ENCODE data around the gene KDM2B.
"Not testable (repeated sequence)": the region's sequence is repeated elsewhere in the genome, so short reads cannot be mapped to it uniquely, and the experiment has no call there.

Gene KDM2B

DNA sequence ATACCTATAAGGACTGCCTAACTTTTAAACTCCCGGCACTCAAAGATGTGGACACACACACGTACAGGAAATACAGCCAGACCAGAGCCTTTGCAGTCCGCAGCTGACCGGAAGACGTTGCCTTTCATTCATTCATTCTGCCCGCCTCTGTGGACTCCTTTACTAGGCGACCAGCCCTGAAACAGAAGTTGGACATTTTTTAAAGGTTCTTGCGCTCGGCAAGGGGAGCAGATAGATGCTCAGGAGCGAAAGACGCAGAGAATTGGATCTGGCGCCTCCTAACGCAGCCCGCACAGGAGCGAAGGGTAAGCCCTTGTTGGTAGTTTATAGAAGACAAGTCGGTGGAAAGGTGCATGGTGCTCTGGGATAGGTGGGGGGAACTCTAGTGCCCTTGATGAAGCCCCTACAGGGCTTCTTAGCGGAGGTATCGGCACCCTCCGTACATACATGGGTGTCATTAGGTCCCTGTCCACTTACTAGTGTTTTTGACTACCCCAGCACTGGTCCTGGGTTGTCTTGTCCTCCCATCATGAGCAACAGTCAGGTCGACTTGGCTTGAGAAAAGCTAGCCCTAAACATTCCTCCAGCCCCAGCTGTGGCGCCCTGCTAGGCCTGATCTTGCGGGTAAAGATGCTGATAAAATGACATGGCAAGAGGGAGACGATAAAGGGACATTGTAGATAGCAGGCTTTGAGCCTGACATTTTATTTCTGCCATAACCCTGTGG lies at the start of gene KDM2B:
KDM2B (minus strand) TSS at position 65 of the 727 bp plus-strand sequence. CDS start 112 bp downstream, outside the sequence.
- peak; percentile 83 for DNase-seq

DNA sequence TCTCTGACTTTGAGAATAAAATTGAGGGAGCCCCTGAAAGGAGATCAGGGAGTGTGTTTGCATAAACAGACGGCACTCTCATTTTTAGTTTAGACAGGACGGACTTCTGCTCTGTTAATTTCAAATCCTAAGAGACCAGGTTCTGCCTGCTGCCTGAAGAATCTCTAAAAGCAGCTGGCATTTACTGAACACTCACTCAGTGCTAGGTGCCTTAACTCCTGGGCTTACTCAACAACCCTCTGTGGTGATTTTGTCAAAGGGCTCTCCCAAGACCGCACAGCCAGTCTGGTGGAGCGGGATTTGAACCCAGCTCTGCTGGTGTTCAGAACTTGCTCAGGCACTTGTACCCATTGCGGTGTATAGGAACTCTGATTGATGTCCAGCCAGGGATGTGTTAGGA lies 47.7 kb upstream of the KDM2B start:
- no peak for DNase-seq

DNA sequence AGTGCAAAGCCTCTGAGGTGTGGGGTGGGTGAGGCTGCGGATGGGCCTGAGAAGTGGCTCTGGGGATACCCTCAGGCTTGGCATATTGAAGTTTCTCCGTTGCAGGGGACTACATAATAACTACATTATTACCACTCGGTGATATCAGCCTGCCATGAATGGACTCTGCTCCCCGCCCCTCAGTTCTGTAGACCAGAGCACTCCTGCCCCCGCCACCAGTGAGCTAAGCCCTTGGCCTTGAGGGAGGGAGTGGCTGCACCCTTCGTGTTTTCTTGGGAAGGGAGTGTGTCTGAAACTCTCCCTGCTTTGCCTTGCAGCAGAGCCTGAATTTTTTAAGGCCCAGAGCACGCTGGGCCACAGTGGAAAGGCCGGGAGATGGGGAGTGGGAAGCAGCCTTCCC lies 47.2 kb upstream of the KDM2B start:
- no peak for DNase-seq

DNA sequence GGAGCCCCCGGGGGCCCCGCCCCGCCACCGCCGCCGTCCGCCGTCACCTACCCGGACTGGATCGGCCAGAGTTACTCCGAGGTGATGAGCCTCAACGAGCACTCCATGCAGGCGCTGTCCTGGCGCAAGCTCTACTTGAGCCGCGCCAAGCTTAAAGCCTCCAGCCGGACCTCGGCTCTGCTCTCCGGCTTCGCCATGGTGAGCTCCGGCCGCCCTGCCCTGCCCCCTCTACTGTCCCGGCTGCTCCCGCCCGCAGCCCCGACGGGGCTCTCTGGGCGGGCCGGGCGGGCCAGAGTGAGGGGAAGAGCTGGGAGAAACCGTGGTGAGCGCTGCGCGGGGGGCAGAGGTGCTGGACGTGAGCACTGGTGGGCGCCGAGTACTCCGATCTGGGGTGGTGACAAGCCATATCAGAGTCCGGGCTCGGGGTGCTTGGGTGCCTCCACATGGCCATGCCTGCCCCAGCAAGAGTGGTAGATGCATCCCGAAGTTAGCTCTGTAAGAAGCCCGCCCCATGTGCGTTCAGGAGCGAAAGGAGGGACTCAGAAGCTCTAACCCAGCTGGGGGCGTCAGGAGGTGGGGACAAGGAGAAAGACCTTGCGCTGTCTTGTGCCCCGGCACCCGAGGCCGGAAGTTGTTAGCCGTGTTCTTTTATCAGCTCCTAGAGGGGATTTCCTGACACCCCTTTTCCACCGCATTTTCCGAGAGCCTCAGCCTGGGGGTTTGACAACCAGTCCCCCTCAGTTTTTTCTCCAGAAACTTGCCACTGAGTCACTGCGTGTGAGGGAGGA lies 46.2 kb upstream of the KDM2B start:
- peak; percentile 88 for DNase-seq

DNA sequence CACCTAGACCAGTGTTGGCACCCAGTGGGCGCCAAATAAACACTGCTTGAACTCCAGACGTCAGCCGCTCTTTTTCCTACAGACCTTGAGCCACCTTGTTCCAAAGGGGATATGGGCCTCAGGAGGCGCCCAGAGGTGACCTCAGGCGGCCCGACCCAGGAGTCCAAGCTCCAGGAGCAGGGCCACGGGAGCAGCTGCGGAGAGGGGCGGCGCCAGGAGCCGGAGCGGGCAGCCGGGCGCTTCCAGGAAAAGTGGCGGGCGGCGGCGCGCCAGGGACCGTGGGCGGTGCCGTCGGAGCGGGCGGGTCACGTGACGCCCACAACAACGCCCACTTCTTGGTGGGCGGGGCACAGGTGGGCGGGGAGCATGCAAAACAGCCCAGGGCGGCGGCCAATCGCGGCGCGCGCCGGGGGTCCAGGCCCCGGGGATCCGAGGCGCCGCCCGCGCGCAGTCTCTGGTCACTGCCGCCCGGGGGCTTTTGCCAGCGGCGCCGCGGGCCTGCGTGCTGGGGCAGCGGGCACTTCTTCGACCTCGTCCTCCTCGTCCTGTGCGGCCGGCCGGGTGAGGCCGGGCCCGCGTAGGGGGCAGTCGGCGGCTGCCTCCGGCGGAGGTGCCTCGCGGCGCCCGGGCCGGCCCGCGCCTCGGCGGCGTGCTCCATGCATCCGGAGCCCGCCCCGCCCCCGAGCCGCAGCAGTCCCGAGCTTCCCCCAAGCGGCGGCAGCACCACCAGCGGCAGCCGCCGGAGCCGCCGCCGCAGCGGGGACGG lies 45.4 kb upstream of the KDM2B start, which contains the start of gene ORAI1:
ORAI1 (plus strand) TSS at position 444 of the 766 bp plus-strand sequence.
- DNase-seq = peak; percentile 99

DNA sequence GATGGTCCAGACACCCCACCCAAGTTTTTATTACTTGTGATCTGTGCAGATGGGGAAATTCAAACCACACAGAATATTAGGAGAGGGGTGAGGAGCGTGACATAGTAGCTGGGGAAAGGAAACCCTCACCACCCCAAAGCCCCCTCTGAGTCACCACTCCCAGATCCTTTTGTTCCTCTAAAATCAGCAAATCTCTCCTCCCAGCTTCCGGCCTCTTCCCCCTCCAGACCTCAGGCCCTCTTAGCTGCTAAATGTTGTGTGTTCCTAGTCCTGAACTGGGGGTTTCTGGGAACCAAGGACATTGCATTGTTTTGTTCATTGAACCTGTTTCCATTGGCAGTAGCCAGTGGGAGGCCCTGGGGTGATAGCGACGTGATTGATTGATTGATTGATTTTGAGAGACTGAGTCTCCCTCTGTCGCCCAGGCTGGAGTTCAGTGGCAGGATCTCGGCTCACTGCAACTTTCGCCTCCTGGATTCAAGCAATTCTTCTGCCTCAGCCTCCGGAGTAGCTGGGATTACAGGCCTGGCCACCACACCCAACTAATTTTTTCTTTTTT lies 39.6 kb upstream of the KDM2B start:
- DNase-seq = no peak

DNA sequence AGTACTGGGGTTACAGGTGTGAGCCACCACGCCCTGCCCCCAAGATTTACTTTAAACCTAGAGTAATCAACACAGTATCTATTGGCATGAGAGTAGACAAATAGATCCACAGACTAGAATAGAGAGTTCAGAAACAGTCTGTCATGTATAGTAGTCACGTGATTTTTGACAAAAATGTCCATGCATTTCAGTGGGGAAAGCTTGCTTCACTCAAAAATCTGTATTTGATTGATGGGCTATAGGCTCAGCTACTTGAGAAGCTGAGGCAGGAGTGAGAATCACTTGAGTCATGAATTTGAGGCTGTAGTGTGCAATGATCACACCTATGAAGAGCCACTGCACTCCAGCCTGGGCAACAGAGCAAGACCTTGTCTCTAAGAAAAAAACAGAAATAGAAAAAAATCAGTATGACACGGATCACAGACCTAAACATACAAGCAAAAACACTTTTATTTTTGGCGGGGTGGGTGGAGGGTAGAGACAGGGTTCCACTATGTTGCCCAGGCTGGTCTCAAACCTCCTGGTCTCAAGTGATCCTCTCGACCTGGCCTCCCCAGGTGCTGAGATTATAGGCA lies 37.9 kb upstream of the KDM2B start:
- DNase-seq = no peak

DNA sequence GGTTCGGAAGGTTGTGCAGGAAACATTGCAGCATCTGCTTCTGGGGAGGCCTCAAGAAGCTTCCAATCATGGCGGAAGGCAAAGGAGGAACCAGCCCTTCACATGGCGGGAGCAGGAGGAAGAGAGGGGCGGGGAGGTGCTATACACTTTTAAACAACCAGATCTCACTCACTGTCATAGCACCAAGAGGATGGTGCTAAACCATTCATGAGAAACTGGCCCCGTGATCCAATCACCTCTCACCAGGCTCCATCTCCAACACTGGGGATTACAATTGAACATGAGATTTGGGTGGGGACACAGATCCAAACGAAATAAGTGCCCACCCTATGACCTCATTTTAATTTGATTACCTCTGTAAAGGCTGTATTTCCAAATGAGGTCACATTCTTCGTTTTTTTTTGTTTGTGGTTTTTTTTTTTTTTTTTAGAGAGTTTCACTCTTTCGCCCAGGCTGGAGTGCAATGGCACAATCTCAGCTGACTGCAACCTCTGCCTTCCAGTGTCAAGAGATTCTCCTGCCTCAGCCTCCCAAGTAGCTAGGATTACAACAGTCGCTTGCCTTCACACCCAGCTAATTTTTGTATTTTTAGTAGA lies 34.1 kb upstream of the KDM2B start:
- DNase-seq = no peak

DNA sequence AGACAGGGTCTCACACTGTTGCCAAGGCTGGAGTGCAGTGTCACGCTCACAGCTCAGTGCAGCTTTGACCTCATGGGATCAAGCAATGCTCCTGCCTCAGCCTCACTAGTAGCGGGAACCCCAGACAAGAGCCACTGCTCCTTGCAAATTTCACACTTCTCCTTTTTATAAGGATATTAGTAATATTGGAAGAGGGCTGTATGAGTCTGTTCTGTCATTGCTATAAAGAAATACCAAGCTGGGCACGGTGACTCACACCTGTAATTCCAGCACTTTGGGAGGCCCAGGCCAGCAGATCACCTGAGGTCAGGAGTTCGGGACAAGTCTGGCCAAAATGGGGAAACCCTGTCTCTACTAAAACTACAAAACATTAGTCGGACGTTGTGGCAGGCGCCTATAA lies 32.6 kb upstream of the KDM2B start:
- DNase-seq = no peak

DNA sequence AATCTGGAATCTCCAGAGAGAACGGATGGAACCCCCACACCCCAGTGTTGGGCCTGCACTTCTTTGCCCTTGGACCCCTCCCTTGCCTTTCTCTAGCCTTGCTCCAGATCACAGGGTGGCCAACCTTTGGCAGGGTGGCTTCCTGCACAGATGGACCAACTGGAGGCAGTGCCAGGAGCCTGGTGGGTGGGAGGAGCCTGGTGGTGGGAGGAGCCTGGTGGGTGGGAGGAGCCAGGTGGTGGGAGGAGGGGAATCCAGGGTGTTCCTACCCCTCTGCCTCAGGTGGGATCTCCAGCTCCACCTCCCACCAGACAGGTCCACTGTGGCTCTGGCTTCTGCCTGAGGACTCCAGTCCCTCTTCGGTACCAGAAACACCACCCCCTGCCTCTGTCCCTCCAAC lies 30.5 kb upstream of the KDM2B start:
- DNase-seq = peak; percentile 79

DNA sequence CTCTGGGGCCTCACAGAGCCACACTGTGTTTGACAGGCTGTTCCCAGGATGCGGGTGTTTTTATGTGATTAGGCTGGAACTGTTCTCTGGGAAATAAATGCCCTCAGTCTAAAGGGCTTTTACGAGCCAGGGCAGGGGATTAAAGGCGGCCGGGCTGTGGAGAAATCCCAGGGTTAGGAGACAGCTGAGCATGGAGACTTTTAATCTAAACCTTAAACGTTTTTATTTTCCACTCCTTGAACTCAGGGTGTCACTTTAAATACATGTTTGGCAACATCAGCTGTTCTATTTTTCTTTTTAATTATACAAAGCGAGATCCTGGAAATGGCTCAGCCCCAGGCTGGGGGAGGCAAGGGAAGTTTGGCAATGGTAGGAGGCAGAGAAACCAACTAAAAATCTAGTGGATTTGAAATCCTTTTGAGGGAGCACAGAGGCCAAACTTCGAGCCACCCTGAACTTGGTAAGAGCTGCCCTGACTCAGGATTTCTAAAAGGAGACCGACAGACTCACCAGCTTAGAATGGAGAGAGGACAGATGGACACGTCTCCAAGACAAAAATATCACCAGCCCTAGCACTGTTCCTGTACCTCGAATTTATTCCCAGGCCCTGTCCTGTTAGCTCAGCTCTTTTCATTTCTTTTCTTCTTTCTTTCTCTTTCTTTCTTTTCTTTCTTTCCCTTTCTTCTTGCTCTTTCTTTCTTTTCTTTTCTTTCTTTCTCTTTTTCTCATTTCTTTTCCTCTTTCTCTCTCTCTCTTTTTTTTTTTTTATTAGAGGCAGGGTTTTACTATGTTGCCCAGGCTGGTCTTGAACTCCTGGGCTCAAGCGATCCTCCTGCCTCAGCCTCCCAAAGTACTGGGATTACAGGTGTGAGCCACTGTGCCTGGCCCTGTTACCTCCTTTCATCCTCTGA lies 29.7 kb upstream of the KDM2B start:
- peak; percentile 84 for DNase-seq

DNA sequence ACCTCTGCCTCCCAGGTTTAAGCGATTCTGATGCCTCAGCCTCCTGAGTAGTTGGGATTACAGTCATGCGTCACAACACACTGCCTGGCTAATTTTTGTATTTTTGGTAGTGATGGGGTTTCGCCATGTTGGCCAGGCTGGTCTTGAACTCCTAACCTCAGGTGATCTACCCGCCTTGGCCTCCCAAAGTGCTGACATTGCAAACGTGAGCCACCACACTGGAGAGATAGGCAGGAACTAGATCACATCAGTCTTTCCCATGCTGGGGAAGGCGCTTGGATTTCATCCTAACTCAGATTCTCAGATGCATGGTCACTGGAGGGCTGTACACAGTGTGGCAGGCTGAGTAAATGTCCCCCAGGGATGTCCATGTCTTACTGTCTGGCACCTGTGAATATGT lies 27.5 kb upstream of the KDM2B start:
- DNase-seq = no peak

DNA sequence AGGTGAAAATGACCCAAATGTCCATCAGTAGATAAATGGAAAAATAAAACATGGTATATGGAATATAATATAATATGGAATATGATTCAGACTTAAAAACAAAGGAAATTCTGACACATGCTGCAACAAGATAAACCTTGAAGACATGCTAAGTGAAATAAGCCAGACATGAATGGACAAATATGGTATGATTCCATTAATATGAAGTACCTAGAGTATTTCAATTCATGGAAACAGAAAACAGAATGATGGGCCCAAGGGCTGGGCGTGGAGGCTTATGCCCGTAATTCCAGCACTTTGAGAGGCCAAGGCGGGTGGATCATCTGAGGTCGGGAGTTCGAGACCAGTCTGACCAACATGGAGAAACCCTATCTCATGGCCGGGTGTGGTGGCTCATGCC lies 22.8 kb upstream of the KDM2B start:
- DNase-seq = no peak

DNA sequence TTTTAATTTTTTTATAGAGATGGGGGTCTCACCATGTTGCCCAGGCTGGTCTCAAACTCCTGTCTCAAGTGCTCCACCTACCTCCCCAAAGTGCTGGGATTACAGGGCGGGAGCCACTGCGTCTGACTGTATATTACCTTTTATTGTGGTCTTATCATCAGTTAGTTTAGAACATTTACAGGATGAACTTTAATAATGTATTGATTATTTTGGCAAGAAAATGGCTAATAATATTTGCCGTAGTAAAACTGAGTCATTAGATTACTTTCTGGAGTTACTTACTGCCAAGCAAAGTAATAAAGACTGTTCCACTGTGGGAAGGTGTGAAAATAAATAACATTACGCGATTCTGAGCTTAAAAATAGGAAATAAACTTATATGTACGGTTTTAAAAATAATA lies 21.9 kb upstream of the KDM2B start:
- no peak for DNase-seq

DNA sequence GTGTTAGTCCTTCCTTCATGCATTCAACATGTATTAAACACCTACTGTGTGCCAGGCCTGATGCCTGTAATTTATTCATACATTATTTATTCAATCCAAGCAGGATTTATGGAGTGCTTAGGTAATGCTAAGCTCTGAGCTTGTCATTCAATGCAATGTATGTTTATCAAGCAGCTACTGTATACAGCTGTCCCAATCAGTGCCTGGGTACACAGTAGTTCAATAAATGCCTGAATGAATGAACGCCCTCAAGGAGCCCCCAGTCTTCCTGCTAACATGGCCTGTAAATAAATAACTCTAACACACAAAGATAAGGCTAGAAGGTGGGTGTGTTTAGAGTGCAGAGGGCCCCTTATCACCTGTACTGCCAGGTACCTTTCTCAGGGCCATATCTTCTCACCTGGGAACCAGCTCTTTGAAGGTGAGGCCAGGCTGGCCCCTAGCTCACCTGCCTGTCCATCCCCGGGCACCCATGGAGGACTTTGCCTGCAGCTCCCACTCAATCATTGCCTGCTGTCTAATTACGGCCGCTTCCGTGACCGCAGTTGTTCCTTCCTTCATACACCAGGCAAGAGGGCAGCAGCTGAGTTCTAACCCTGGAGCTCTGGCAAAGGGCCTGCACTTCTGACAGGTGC lies 20.0 kb upstream of the KDM2B start:
- no peak for DNase-seq

DNA sequence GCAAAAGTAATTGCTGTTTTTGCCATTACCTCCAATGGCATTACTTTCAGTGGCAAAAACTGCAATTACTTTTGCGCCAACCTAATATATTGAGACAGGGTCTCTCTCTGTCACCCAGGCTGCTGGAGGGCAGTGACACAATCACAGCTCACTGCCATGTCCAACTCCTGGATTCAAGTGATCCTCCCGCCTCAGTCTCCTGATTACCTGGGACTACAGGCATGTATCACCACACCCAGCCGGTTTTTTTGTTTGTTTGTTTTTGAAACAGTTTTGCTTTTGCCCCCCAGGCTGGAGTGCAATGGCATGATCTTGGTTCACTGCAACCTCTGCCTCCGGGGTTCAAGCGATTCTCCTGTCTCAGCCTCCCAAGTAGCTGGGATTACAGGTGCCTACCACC lies 15.7 kb upstream of the KDM2B start:
- no peak for DNase-seq

DNA sequence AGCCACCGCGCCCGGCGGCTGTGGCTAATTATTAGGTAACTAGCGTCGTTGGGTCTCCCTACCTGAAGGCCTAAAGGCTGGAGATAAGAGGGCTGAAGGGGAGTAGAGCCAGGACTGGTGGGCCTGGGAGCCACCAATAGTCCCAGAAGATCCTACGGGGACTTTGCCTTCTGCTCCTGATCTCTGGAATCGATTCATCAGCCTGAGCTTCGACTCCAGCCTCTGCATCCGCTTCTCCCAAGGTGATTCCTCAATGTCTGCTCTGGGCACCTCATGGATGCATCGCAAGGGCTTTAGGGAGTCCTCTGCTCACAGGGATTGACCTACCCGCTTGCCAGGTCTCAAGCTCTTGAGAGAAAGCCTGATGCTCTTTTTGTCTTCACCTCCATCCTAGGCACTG lies 14.7 kb upstream of the KDM2B start:
- no peak for DNase-seq

DNA sequence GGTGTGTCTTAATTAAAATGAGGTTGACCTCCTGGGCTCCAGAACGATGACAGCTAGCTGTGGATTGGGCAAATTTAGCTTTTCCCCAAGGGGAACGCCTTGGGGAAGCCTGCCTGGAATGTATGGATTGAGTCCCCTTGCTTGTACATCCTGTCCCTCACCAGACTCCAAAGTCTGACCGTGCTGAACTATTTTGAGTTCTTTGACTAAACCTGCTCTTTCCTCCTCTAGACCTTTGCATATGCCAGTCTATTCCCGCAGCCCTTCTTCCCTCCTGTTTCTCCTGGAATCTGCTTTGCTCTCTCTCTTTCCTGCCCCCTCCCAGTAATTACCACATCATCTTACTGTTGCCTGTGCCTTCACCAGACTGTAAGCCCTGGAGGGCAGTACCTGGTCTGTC lies 11.5 kb upstream of the KDM2B start:
- DNase-seq = peak; percentile 79

DNA sequence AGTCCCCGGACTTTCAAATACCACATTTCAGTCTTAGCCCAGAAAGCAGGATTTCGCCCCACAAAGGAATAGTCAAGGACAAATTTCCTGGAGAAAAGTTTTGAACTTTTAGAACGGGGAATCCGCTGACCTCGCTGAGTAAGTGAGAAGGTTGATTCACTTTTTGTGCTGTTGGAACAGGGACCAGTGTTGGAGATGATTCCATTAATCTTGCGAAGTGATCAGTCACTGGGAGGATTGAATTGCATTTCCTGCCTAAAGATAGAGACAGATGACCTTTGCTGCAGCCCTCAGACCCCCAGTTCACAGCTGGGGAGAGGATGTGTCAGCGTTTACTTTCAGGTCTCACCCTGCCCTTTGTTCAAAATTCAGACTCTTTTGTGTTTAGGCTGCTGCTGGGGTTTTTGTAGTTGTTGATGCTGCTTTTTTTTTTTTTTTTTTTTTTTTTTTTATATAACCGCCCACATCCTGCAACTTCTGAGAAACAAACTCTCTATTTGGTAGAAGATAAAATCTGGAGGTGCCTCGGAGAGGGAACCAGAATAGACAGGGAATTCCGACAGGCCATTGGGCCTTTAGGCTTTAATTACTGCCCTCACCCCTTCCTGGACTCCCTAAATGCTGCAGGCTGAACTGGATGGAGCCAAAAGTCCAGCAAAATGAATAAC lies 9.8 kb upstream of the KDM2B start:
- no peak for DNase-seq

DNA sequence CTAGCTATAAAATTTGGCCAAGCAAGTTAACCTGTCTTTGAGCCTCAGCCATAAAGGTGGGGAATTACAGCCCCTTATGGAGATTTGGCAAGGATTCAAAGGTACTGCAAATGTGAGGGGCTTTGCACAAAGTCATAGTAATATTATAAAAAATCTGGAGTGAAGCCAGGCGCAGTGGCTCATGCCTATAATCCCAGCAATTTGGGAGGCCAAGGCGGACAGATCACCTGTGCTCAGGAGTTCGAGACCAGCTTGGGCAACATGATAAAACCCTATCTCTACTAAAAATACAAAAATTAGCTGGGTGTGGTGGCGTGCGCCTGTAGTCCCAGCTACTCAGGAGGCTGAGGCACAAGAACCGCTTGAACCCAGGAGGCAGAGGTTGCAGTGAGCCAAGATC lies 4.1 kb upstream of the KDM2B start:
- DNase-seq = not testable (repeated sequence)

Data from islet precursor cell (in vitro differentiated cells).